KBM-7 (cell line): ENCODE measurements around the gene UVRAG.

ENCODE experiments used
- DNase-seq: peaks from one replicate; pipeline ENCODE4 v3.0.0-alpha.2; 2015
- in situ Hi-C: fragments of 300-500 bp; cut with MboI; formaldehyde crosslinking; loops from 2 replicates; pipeline ENCODE4 v1.14.3; 2020; ENCODE audit warnings: low sequenced_read_pairs, low pct_unique_long_range_greater_than_20kb, mixed read lengths

UVRAG gene

DNA sequence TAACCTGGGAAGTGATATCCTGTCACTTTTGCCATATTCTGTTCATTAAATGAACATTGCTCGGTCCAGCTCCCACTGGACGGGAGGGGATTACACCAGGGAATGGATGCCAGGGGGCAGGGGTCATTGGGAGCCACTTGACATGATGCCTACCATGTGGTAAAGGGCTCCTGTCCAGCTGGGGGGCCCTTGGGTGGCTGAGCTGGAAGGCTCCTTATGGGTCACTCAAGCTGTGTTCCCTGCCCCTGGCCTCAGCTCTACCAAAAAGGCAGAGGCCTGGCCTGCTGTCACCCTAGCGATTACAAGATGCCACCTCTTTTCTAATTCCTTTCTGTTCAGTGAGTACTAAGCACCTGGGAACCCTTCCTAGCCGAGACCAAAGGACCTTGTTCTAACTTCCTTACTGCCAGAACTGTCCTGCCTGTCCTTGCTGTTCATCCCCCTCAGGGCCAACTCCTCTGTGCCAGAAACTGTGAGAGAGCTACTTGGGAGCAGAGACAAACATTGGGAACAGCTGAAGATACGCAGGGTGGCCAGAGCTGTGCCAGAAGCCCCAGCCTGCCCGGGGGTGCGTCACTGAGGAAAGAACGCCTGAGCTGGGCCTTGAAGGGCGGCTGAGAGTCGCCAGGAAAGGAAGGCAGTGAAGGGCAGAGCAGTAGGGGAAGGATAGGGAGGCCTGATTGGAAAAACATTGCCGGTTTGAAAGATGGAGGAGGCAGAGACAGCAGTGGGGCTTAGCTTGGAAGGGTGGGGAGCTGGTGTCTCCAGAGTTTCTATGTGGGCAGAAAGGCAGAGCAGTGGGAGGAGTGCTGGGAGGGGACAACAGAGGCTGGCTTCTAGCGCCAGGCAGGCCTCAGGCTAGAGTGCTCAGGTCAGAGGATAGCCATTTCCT lies 12.7 kb upstream of the UVRAG start:
- no peak for DNase-seq
- in situ Hi-C loops, result no loop called here

GRCh38 chr11:75802913-75803820 lies 11.8 kb upstream of the UVRAG start:
- peak; percentile 77 for DNase-seq
- in situ Hi-C loops, result no loop called here

- in situ Hi-C loops, result no loop called here
- DNase-seq, result no peak
These were observed 5.9 kb upstream of the UVRAG start for GRCh38 chr11:75809111-75809510.

DNA sequence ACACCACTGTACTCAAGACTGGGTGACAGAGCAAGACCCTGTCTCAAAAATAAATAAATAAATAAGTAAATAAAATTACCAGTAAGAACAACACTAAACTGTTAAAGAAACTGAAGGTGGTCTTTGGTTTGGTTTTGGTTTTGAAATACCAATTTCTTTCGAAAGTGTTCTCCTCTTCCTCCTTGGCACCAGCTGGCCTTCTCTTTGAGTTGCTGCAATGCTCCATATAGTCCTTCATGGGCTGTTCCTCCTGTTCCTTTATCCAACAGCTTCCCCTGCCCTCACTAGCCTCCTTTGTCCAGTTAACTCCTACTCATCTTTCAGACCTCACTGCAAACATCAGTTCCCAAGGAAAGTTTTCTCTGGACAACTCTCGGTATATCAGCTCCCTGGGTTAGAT lies 5.0 kb upstream of the UVRAG start:
- DNase-seq, result no peak

GRCh38 chr11:75810637-75811390 lies 4.2 kb upstream of the UVRAG start:
- DNase-seq, result no peak
- in situ Hi-C loops, result no loop called here

More for the DNA sequence above, 5.0 kb upstream of the UVRAG start:
- in situ Hi-C loops, result no loop called here

DNA sequence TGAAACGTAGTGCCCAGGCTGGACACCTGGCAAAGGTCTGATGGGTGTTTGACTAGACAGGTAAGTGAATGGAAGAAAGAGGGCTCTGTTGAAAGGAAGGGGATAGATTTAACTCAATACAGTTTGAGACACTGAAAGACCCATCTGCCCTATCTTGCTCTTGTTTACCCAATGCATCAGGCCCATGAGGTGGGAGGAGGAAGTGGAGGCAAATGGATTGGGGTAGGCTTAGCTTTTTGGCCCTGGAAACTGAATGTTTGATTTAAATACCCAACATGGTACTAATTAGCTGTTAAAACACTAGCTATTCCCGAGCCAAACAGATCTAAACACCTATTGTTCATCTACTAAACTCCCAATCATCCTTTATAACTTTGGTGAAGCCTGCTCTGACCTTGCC lies 3.5 kb upstream of the UVRAG start:
- in situ Hi-C loops, result no loop called here

DNA sequence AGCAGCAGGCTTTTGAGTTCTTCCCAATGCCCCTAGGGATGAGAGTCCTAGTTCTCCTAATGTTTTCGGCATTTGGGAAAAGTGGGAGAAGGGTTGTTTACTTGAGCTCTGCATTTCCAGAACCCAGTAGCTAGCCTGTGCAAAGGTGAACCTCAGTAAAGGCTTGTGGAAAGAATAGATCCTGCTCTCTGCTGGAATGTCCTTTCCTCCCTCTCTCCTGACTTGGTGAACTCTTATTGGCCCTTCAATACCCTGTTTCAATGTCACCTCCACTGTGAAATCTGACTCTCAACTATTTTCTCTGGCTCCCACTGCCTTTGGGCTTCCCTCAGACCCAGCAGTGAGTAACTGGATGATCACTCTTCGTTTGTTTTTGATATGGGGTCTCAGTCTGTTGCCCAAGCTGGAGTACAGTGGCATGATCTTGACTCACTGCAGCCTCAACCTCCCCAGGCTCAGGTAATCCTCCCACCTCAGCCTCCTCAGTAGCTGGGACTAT lies 2.4 kb upstream of the UVRAG start:
- no peak for DNase-seq
- in situ Hi-C loops, result no loop called here

More for the DNA sequence above, 3.5 kb upstream of the UVRAG start:
- no peak for DNase-seq

GRCh38 chr11:75813124-75813523 lies 1.9 kb upstream of the UVRAG start:
- in situ Hi-C loops, result no loop called here
- DNase-seq, result no peak

- in situ Hi-C loops, result no loop called here
- DNase-seq, result no peak
These were observed 1.4 kb upstream of the UVRAG start for GRCh38 chr11:75813622-75814039.

- DNase-seq, result no peak
- in situ Hi-C loops, result no loop called here
These were observed 690 bp upstream of the UVRAG start for GRCh38 chr11:75814363-75814676.

DNA sequence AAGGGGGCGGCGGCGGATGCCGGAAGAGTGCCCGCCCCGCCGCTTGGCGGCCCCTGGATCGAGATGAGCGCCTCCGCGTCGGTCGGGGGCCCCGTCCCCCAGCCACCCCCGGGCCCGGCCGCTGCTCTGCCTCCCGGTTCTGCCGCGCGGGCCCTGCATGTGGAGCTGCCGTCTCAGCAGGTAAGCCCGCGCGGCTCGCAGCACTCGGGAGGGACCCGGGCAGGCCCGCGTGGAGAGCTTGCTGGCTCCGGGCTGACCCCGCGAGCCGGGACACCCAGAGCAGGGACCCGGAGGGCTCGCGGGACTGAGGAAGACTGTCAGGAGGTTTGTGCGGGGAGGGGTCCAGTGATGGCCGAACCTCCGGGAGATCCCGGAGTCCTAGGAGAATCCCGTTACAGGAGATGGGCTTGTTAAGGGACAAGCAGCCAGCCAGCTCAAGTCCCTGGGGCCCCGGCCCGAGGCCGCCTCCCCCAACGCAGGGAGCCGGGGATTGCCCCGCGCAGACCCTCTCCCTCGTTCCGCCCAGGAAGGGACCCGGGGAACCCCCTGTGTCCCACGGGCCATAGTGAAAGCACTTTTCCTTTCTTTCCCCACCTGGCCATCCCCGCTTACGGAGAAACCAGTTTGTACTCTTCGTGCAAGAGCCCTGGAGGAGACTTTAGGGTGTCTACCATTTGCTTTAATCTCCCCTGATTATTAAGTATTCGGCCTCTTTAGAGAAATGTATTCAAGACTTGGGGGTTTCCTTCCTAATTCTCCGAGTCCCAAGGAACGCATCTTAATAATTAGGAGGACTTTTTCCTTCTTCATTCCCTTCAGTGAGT lies 547 bp downstream of the UVRAG start:
- DNase-seq, result peak; percentile 37
- in situ Hi-C loops, result no loop called here

GRCh38 chr11:75816561-75817239 lies 1.7 kb downstream of the UVRAG start:
- in situ Hi-C loops, result no loop called here
- peak; percentile 84 for DNase-seq

DNA sequence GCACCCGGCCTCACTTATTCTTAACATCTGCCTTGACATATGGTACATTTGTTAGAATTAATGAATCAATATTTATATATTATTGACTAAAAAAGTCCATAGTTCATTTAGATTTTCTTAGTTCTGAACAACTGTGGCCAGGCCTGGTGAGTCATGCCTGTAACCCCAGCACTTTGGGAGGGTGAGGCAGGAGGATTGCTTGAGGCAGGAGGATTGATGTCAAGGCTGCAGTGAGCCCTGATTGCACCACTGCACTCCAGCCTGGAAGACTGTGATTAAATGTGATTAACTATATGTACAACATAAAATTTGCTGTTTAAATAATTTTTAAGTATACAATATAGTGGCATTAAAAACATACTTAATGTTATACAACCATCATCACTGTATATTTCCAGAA lies 5.6 kb downstream of the UVRAG start:
- no peak for DNase-seq
- in situ Hi-C loops, result no loop called here

GRCh38 chr11:75821202-75821601 lies 6.2 kb downstream of the UVRAG start:
- in situ Hi-C loops, result no loop called here
- DNase-seq, result no peak

DNA sequence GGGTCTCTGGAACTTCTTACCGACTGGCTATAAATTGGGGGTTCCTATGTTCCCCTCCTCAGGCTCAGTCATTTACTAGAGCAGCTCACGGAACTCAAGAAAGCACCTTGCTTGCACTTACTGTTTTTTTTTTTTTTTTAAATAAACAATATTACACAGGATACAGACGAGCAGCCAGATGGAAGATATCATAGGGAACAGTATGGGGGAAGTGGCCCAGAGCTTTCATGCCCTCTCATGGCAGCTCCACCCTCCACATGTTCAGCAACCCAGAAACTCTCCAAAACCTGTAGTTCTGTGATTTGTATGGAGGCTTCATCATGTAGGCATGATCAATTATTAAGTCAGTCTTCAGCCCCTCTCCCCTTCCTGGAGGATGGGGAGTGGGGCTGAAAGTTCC lies 7.5 kb downstream of the UVRAG start:
- no peak for DNase-seq
- in situ Hi-C loops, result no loop called here

DNA sequence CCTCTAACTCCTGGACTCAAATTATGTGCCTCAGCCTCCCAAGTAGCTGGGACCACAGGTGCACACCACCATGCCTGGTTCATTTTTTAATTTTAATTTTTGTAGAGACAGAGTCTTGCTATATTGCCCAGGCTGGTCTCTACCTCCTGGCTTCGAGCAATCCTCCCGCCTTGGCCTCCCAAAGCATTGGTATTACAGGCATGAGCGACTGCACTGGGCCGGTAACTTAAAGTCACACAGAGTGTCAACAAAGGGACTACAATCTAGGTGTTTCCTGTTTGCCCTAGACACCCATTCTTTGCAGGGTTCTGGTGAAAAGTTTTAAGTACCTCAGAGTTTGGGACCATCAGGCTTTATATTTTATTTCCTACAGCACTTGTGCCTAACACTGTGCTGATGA lies 8.4 kb downstream of the UVRAG start:
- in situ Hi-C loops, result no loop called here
- no peak for DNase-seq

DNA sequence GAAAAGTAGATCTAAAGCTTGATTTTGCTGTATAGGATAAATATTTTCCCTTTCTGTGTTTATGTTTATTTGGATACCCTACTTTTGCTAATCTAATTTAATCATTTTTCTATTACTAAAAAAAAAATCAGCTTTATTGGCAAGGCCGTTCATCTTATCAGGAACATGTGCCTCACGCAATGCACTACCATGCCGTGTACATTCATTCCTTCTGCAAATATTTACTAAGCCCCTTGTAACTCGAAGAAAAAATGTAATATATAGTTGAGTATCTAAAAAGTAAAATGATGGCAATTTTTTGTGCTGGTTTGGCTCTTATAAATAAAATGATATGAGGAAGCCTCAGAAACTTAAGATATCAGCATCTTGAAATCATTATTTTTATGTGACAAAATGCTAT lies 8.9 kb downstream of the UVRAG start:
- DNase-seq, result no peak
- in situ Hi-C loops, result no loop called here
